Mesothelial cell of epicardium (in vitro differentiated cells): ENCODE measurements around the gene FNBP1. TPM values are rescaled to one million over a fixed set of nuclear protein-coding genes. Genes with fewer than 3 reads are reported as not detected.

ENCODE experiments used
- DNase-seq, 2 experiments: peaks; one replicate each; pipeline ENCODE4 v3.0.0; 2021; ENCODE audit warnings: low spot score in 2 of 2; ENCODE audit not compliant: unreplicated experiment in 2 of 2
- H3K27ac Mint-ChIP-seq: 2 replicates; pipeline ENCODE4 v1.8.0; 2021; ENCODE audit warnings: mixed read lengths
- H3K27me3 Mint-ChIP-seq: 2 replicates; pipeline ENCODE4 v1.8.0; 2021; ENCODE audit warnings: low read depth, mixed read lengths
- H3K36me3 Mint-ChIP-seq: 2 replicates; pipeline ENCODE4 v1.8.0; 2021; ENCODE audit warnings: mixed read lengths
- H3K4me1 Mint-ChIP-seq: 2 replicates; pipeline ENCODE4 v1.8.0; 2021; ENCODE audit warnings: mixed read lengths
- H3K4me3 Mint-ChIP-seq: 2 replicates; pipeline ENCODE4 v1.8.0; 2021; ENCODE audit warnings: mild to moderate bottlenecking, moderate library complexity, mixed read lengths
- H3K9me3 Mint-ChIP-seq: 2 replicates; pipeline ENCODE4 v1.8.0; 2021; ENCODE audit warnings: mixed read lengths
- CTCF ChIP-seq: fragments of 200-600 bp; sonication (generic); IDR thresholded peaks from one replicate; pipeline ENCODE4 v1.5.0; 2021; ENCODE audit warnings: antibody characterized with exemption; ENCODE audit not compliant: unreplicated experiment
- total RNA-seq: library from RNA; stranded (reverse); gene quantifications from 3 replicates; pipeline ENCODE4 v1.2.1, GENCODE V29; 2021

FNBP1 gene
- total RNA-seq = 48.3 to 52.4 TPM (median 49.9 TPM) in 3 replicates

GRCh38 chr9:130042885-130043653 lies at the start of gene FNBP1:
FNBP1 (minus strand) TSS chr9:130043189; CDS start chr9:130042975, 214 bp downstream.
- TF ChIP-seq CTCF = no peak
- Mint-ChIP-seq H3K27me3 (no peaks in the 10 kb centered on the region), H3K4me3 (peak within 1 kb of the TSS; percentile 96), H3K27ac (peak within 1 kb of the TSS; percentile 97), H3K9me3 (no peaks in the 10 kb centered on the region), H3K4me1 (peaks cover 28% of the 10 kb centered on the region), H3K36me3 (no peaks in the 10 kb centered on the region)
- peak; percentile 73 to 83 for DNase-seq

- TF ChIP-seq CTCF = no peak
- Mint-ChIP-seq H3K27me3 (no peaks in the 10 kb centered on the region), H3K4me3 (no peak overlapping the region), H3K27ac (no peak overlapping the region), H3K4me1 (no peaks in the 10 kb centered on the region), H3K9me3 (no peaks in the 10 kb centered on the region), H3K36me3 (peaks cover 44% of the 10 kb centered on the region)
- no peak for DNase-seq
Measured at GRCh38 chr9:130090915-130091314, 47.9 kb upstream of the FNBP1 start.

- no peak overlapping the region for H3K27ac Mint-ChIP-seq
- H3K27me3 Mint-ChIP-seq = no peaks in the 10 kb centered on the region
- no peak for DNase-seq
- H3K36me3 Mint-ChIP-seq = peaks cover 39% of the 10 kb centered on the region
- no peaks in the 10 kb centered on the region for H3K9me3 Mint-ChIP-seq
- H3K4me3 Mint-ChIP-seq = no peak overlapping the region
- TF ChIP-seq CTCF = no peak
- no peaks in the 10 kb centered on the region for H3K4me1 Mint-ChIP-seq
Measured at GRCh38 chr9:130089141-130089540, 46.2 kb upstream of the FNBP1 start.

GRCh38 chr9:130088051-130088450 lies 45.1 kb upstream of the FNBP1 start:
- H3K9me3 Mint-ChIP-seq = no peaks in the 10 kb centered on the region
- DNase-seq = no peak
- H3K27me3 Mint-ChIP-seq = no peaks in the 10 kb centered on the region
- H3K36me3 Mint-ChIP-seq = peaks cover 35% of the 10 kb centered on the region
- no peak for TF ChIP-seq CTCF
- no peaks in the 10 kb centered on the region for H3K4me1 Mint-ChIP-seq
- no peak overlapping the region for H3K27ac Mint-ChIP-seq
- H3K4me3 Mint-ChIP-seq = no peak overlapping the region

GRCh38 chr9:130084337-130084736 lies 41.3 kb upstream of the FNBP1 start:
- Mint-ChIP-seq H3K9me3 (no peaks in the 10 kb centered on the region), H3K27me3 (no peaks in the 10 kb centered on the region), H3K36me3 (peaks cover 41% of the 10 kb centered on the region), H3K4me1 (no peaks in the 10 kb centered on the region), H3K27ac (no peak overlapping the region), H3K4me3 (no peak overlapping the region)
- TF ChIP-seq CTCF = no peak
- no peak for DNase-seq
